K562 (cell line): ENCODE results near the gene VARS1. TPM values are rescaled to one million over a fixed set of nuclear protein-coding genes. Genes with fewer than 3 reads are reported as not detected.

Experiments
- CBX2 ChIP-seq: fragments of 200-600 bp; sonication (generic); IDR thresholded peaks from one replicate; pipeline ENCODE4 v1.6.1; 2012; ENCODE audit warnings: mild to moderate bottlenecking, low read length, inconsistent platforms; ENCODE audit not compliant: insufficient read depth, poor library complexity, severe bottlenecking
- ETV5 ChIP-seq: sonication (generic); formaldehyde crosslinking; IDR thresholded peaks from 2 replicates; pipeline ENCODE4 v1.4.0; 2020; ENCODE audit warnings: low read depth, mild to moderate bottlenecking, missing genetic modification reagents
- HMG20B ChIP-seq: fragments of 250-450 bp; sonication (Bioruptor Pico); IDR thresholded peaks from 2 replicates; pipeline ENCODE4 v1.5.0; 2021; ENCODE audit warnings: mild to moderate bottlenecking
- NCOA1 ChIP-seq: fragments of 450-650 bp; IDR thresholded peaks from 2 replicates; pipeline ENCODE4 v1.6.1; 2016; ENCODE audit warnings: low read depth
- NCOR1 ChIP-seq: fragments of 450-650 bp; IDR thresholded peaks from 2 replicates; pipeline ENCODE4 v1.6.1; 2016; ENCODE audit warnings: mild to moderate bottlenecking, moderate library complexity
- POLR3A ChIP-seq: IDR thresholded peaks from 2 replicates; pipeline ENCODE4 v1.6.1; 2011; ENCODE audit warnings: borderline replicate concordance, mild to moderate bottlenecking, moderate library complexity; ENCODE audit not compliant: insufficient read length, insufficient read depth; ENCODE audit errors: extremely low read depth
- ZFP36 ChIP-seq: fragments of 150-350 bp; IDR thresholded peaks from 2 replicates; pipeline ENCODE4 v1.6.1; 2018; ENCODE audit warnings: low read length, low read depth; ENCODE audit not compliant: partially characterized antibody
- polyA plus RNA-seq, 8 experiments: library from polyadenylated mRNA; depleted of rRNA in 4 of 8; stranded (reverse) in 5 of 8; unstranded in 3 of 8; fragments of >200 nt; fragmentation: Nextera tagmentation in 2 of 8; fragmentation: Illumina TruSeq in 1 of 8; extraction: Ambion mirVana in 2 of 8; extraction: Trizol in 1 of 8; gene quantifications; 2 replicates each; pipeline versions ENCODE4 v1.2.1 to v1.2.3, GENCODE V29; 2011 to 2014; ENCODE audit warnings: inconsistent platforms in 1 of 8, missing spikeins in 1 of 8
- total RNA-seq, 7 experiments: library from RNA; depleted of rRNA in 6 of 7; stranded (reverse); fragments of >200 nt in 6 of 7; fragmentation: Illumina TruSeq in 2 of 7; extraction: Trizol in 2 of 7; gene quantifications; 2 replicates each; pipeline versions ENCODE4 v1.2.1 to v1.2.3, GENCODE V29; 2011 to 2021; ENCODE audit warnings: low replicate concordance in 1 of 7
- TF ChIP-seq, protein P1 (sequence below): fragments of 450-650 bp; IDR thresholded peaks from 2 replicates; pipeline ENCODE4 v1.6.1; 2016; ENCODE audit warnings: low read depth
- TF ChIP-seq, protein P2 (sequence below), 2 experiments: fragments of 200-800 bp in 1 of 2; sonication (Bioruptor generic) in 1 of 2; sonication (generic) in 1 of 2; formaldehyde crosslinking in 1 of 2; IDR thresholded peaks in 1 of 2; conservative IDR thresholded peaks in 1 of 2; 2 replicates each; pipeline versions ENCODE4 v1.5.0 to v1.6.1; 2016 to 2020; ENCODE audit warnings: missing compliant biosample characterization in 1 of 2, missing genetic modification characterization in 1 of 2, missing genetic modification reagents in 1 of 2
- TF ChIP-seq, protein P3 (sequence below): sonication (generic); formaldehyde crosslinking; IDR thresholded peaks from 2 replicates; pipeline ENCODE4 v1.8.1; 2023; ENCODE audit warnings: mild to moderate bottlenecking, missing genetic modification reagents
- TF ChIP-seq, protein P4 (sequence below): sonication (generic); formaldehyde crosslinking; IDR thresholded peaks from 2 replicates; pipeline ENCODE4 v1.4.0; 2020; ENCODE audit warnings: mild to moderate bottlenecking, missing genetic modification reagents

VARS1 gene
- total and polyA plus RNA-seq, 9 of the 15 experiments (the other 6 are each of a cell fraction or from before 2014, with no cell fraction given), result 2.9 to 488 (median 130) TPM

DNA sequence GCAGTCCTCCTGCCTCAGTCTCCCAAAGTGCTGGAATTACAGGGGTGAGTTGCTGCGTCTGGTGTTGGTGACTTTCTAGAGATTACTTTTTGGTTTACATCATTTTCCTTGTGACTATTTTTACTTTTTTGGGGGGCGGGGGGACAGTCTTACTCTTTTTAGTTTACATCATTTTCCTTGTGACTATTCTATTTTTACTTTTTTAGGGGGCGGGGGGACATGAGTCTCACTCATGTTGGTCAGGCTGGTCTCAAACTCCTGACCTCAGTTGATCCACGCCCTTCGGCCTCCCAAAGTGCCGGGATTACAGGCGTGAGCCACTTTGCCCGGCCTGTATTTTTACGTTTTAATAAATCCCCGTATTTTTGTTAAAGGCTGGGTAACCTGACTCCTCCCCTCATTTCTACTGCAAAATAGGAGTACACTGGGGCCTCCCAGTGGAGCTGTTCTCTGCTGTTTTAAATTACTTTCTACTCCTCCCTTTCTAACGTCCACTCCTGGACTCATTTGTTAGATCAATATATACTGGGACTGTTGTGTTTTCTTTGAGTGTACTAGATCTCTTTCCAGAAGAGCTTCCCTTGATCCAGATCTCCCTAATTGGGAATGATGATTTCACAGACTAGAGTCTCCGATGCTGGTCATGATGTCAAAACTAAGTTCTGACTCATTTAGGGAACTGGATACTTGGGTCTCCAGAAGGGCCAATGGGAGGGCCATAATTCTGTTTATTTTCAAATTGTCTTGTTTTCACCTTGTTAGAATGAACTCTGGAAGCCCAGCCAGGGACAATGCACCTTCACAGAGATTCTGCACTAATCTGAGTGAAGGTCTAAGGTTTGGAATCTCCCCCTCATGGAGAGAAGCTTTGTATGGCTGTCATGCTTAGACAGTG is 41.2 kb upstream of the VARS1 start (continued):
- TF ChIP-seq, protein P1, sequence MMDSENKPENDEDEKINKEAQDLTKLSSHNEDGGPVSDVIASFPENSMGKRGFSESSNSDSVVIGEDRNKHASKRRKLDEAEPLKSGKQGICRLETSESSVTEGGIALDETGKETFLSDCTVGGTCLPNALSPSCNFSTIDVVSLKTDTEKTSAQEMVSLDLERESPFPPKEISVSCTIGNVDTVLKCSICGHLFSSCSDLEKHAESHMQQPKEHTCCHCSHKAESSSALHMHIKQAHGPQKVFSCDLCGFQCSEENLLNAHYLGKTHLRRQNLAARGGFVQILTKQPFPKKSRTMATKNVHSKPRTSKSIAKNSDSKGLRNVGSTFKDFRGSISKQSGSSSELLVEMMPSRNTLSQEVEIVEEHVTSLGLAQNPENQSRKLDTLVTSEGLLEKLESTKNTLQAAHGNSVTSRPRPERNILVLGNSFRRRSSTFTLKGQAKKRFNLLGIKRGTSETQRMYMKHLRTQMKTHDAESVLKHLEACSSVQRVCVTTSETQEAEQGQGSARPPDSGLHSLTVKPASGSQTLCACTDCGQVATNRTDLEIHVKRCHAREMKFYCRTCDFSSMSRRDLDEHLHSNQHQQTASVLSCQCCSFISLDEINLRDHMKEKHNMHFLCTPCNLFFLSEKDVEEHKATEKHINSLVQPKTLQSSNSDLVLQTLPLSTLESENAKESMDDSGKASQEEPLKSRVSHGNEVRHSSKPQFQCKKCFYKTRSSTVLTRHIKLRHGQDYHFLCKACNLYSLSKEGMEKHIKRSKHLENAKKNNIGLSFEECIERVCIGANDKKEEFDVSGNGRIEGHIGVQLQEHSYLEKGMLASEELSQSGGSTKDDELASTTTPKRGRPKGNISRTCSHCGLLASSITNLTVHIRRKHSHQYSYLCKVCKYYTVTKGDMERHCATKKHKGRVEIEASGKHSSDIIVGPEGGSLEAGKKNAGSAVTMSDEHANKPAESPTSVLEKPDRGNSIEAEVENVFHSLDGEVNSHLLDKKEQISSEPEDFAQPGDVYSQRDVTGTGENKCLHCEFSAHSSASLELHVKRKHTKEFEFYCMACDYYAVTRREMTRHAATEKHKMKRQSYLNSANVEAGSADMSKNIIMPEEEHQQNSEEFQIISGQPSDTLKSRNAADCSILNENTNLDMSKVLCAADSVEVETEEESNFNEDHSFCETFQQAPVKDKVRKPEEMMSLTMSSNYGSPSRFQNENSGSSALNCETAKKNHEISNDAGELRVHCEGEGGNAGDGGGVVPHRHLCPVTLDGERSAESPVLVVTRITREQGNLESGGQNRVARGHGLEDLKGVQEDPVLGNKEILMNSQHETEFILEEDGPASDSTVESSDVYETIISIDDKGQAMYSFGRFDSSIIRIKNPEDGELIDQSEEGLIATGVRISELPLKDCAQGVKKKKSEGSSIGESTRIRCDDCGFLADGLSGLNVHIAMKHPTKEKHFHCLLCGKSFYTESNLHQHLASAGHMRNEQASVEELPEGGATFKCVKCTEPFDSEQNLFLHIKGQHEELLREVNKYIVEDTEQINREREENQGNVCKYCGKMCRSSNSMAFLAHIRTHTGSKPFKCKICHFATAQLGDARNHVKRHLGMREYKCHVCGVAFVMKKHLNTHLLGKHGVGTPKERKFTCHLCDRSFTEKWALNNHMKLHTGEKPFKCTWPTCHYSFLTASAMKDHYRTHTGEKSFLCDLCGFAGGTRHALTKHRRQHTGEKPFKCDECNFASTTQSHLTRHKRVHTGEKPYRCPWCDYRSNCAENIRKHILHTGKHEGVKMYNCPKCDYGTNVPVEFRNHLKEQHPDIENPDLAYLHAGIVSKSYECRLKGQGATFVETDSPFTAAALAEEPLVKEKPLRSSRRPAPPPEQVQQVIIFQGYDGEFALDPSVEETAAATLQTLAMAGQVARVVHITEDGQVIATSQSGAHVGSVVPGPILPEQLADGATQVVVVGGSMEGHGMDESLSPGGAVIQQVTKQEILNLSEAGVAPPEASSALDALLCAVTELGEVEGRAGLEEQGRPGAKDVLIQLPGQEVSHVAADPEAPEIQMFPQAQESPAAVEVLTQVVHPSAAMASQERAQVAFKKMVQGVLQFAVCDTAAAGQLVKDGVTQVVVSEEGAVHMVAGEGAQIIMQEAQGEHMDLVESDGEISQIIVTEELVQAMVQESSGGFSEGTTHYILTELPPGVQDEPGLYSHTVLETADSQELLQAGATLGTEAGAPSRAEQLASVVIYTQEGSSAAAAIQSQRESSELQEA, result no peak
- TF ChIP-seq POLR3A (no peak), HMG20B (CRISPR knock-in tag) (no peak), NCOA1 (0 out of 2 replicates have a peak, but pooled peaks have one; percentile 6), ZFP36 (no peak), ETV5 (CRISPR knock-in tag) (0 out of 2 replicates have a peak, but pooled peaks have one; percentile 6), CBX2 (no peak), NCOR1 (no peak)
- TF ChIP-seq, protein P2, sequence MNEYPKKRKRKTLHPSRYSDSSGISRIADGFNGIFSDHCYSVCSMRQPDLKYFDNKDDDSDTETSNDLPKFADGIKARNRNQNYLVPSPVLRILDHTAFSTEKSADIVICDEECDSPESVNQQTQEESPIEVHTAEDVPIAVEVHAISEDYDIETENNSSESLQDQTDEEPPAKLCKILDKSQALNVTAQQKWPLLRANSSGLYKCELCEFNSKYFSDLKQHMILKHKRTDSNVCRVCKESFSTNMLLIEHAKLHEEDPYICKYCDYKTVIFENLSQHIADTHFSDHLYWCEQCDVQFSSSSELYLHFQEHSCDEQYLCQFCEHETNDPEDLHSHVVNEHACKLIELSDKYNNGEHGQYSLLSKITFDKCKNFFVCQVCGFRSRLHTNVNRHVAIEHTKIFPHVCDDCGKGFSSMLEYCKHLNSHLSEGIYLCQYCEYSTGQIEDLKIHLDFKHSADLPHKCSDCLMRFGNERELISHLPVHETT (CRISPR knock-in tag; conservative IDR thresholded peaks at IDR 0.05 in 1 of 2, IDR thresholded peaks at IDR 0.05 in 1 of 2), result 0 out of 4 replicates have a peak, but pooled peaks of 1 of the 2 experiments have one; percentile 16
- TF ChIP-seq, protein P3, sequence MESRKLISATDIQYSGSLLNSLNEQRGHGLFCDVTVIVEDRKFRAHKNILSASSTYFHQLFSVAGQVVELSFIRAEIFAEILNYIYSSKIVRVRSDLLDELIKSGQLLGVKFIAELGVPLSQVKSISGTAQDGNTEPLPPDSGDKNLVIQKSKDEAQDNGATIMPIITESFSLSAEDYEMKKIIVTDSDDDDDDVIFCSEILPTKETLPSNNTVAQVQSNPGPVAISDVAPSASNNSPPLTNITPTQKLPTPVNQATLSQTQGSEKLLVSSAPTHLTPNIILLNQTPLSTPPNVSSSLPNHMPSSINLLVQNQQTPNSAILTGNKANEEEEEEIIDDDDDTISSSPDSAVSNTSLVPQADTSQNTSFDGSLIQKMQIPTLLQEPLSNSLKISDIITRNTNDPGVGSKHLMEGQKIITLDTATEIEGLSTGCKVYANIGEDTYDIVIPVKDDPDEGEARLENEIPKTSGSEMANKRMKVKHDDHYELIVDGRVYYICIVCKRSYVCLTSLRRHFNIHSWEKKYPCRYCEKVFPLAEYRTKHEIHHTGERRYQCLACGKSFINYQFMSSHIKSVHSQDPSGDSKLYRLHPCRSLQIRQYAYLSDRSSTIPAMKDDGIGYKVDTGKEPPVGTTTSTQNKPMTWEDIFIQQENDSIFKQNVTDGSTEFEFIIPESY (CRISPR knock-in tag), result 0 out of 2 replicates have a peak, but pooled peaks have one; percentile 47
- TF ChIP-seq, protein P4, sequence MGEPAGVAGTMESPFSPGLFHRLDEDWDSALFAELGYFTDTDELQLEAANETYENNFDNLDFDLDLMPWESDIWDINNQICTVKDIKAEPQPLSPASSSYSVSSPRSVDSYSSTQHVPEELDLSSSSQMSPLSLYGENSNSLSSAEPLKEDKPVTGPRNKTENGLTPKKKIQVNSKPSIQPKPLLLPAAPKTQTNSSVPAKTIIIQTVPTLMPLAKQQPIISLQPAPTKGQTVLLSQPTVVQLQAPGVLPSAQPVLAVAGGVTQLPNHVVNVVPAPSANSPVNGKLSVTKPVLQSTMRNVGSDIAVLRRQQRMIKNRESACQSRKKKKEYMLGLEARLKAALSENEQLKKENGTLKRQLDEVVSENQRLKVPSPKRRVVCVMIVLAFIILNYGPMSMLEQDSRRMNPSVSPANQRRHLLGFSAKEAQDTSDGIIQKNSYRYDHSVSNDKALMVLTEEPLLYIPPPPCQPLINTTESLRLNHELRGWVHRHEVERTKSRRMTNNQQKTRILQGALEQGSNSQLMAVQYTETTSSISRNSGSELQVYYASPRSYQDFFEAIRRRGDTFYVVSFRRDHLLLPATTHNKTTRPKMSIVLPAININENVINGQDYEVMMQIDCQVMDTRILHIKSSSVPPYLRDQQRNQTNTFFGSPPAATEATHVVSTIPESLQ, result no peak
